GM18951 (cell line): ENCODE results near the gene PI4KA.

Experiments
- POLR2A ChIP-seq: IDR thresholded peaks from 4 replicates; pipeline ENCODE4 v1.6.1; 2011; ENCODE audit warnings: mild to moderate bottlenecking; ENCODE audit not compliant: insufficient read length, insufficient read depth; ENCODE audit errors: extremely low read depth
- in situ Hi-C: fragments of 300-500 bp; cut with MboI; formaldehyde crosslinking; loops from one replicate; pipeline ENCODE4 v1.12.0; 2022; ENCODE audit warnings: low sequenced_read_pairs, mixed read lengths, inconsistent platforms; ENCODE audit not compliant: unreplicated experiment

PI4KA gene

DNA sequence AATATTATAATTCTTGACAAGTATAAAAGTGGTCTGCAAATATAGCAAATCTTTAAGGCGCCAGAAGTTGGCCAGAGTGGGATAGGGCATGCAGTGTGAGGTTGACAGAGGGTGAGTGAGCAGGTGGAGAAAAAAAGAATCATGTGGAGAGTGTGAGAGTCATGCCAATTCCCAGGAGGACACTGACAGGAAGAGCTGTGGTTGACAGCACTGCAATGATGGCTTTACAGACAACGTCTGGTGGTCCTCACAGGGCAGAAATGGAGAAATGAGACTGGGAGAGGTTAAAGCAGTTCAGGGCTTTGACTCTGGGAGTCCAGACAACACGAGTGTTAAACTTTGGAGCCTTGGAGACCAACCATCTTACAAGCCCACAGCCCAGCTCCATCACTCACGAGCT is 49.8 kb downstream of the PI4KA start:
- TF ChIP-seq POLR2A = no peak
- in situ Hi-C loops = no loop called here

GRCh38 chr22:20807315-20807752 is 51.3 kb downstream of the PI4KA start:
- in situ Hi-C loops = no loop called here
- TF ChIP-seq POLR2A = no peak

DNA sequence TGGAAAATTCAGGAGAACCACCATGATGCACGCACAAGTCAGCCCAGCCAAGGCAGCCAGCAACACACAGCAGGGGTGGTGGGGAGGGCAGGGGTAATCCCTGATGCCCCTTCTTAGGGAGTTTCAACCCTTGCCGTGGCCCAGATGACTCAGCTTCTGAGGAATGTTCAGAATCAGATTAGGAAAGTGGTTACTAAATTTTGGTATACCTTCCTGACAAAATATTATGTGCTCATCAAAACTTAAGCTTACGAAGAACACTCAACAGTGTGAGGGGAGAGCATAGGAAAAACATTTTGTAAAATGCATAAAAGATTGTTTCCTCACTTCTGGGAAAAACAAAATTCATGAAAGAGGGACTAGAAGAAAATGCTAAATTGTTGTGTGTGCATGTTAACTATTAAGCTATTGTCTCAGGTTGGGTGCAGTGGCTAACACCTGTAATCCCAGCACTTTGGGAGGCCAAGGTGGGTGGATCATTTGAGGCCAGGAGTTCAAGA is 52.6 kb downstream of the PI4KA start:
- no peak for TF ChIP-seq POLR2A
- in situ Hi-C loops = no loop called here

GRCh38 chr22:20804650-20805049 is 54.0 kb downstream of the PI4KA start:
- TF ChIP-seq POLR2A = no peak
- in situ Hi-C loops = no loop called here

GRCh38 chr22:20803696-20804324 is 54.8 kb downstream of the PI4KA start:
- in situ Hi-C loops = no loop called here
- no peak for TF ChIP-seq POLR2A

DNA sequence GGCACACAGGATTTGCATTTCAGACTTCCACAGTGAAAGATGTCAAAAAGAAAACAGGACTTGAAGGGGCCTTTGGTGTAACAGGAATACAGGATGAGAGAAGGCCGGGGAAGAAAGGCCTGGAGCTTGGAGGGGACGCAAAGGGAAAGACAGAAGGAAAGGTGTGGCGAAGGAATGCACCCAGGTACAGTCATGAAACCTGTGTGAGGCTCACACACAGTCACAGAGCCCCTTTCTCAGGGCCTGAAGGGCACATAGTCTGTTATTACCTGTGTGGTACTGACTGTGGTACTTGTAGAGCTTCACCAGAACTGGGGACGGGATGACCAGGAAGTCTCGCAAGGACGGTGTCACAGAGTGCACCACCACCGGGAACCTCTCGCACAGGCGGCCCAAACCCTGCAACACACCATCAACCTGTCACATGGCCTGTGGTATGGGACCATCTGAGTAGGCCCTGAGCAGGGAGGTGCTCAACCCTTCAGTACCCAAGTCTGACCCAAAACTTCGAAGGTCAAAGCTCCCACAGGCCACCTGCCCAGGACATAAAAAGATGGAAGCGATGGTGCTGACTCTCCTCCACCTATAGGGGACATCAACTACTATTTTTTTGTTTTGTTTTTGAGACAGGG is 55.6 kb downstream of the PI4KA start:
- in situ Hi-C loops = no loop called here

GRCh38 chr22:20802452-20802851 is 56.2 kb downstream of the PI4KA start:
- TF ChIP-seq POLR2A = no peak
- in situ Hi-C loops = no loop called here

More for the DNA sequence above, 55.6 kb downstream of the PI4KA start:
- TF ChIP-seq POLR2A = no peak

DNA sequence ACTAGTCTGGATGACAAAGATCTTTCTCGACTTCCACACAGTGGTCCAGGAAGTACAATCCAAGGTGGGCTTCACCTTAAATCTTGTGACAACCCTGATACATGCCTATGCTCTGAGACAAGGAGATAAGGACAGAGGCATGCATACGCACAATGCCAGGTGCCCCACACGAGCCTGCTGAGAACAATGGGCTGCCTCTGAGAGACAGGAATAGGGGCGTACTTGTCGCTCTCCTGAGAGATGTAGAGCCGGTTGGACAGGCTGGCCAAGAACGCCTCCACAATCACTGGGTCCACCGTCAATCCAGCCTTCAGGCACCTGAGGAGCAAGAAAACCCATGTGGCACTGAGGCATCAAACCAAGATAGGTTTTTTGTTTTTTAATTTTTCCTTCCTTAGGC is 59.2 kb downstream of the PI4KA start:
- in situ Hi-C loops = no loop called here
- TF ChIP-seq POLR2A = no peak

GRCh38 chr22:20798974-20799373 is 59.6 kb downstream of the PI4KA start:
- no peak for TF ChIP-seq POLR2A
- in situ Hi-C loops = no loop called here

GRCh38 chr22:20798218-20798617 is 60.4 kb downstream of the PI4KA start:
- in situ Hi-C loops = no loop called here
- TF ChIP-seq POLR2A = no peak

DNA sequence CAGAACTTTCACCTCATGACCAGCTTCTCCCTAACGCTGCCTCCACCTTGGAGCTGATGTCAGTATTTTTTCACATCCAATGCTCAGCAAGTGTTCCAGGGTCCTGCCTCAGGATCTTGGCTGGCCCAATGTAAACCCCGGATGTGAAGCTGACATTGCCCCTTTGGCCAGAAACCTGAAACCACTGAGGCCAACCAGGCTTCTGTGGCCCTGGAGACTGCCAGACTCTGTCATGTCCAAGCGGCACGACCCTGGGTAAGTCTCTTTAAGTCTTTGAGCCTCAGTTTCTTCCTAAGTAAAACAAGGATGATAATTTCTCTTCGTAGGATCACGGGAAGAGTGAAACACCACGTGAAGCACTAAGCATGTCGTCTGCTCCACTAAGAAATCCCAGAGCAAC is 61.9 kb downstream of the PI4KA start:
- in situ Hi-C loops = no loop called here
- no peak for TF ChIP-seq POLR2A

DNA sequence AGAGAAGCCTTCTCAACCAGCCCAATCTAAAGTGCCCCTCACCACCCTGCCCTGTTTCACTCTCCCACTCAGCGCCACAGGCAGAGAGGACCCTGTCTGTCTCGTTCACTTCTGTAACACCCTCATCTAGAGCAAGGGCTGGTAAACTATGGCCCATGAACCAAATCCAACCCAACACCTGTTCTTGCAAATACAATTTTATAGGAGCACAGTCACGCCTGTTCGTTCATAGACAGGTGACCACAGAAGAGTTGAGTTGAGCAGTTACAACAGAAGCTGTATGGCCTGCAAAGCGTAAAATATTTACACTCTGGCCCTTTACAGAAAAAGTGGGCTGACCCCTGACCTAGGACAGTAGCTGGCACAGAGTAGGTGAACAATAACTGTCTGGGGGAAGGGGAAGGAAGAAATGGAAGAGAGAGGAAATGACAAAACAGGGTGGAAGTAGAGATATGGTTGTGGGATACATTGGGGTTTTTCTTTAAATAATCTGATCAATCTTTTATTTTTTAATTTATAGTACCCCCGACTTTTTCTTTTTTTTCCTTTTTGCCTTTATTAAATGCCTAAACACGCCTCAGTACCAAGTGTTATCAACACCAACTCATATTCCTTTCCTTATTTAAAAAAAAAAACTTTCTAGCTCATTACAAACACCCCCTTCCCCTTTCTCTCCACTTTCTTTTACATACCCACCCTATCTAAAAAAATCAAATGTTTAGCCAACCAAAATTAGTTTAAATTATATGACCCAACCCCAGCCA is 63.8 kb downstream of the PI4KA start:
- in situ Hi-C loops = no loop called here
- TF ChIP-seq POLR2A = no peak

- in situ Hi-C loops = no loop called here
- no peak for TF ChIP-seq POLR2A
These were observed 64.6 kb downstream of the PI4KA start for GRCh38 chr22:20793748-20794649.
